Endometrial microvascular endothelial cells (primary cell): ENCODE data around the gene MTERF4. TPM values are rescaled to one million over a fixed set of nuclear protein-coding genes. Genes with fewer than 3 reads are reported as not detected.

Experiments used
- in situ Hi-C: cut with HindIII; loops from 2 replicates; pipeline ENCODE4 v1.10.0; 2017; ENCODE audit warnings: low sequenced_read_pairs, low pct_unique_long_range_greater_than_20kb; ENCODE audit errors: inconsistent ontology term
- total RNA-seq: library from RNA; depleted of rRNA; stranded (reverse); fragments of >200 nt; gene quantifications from one replicate; pipeline ENCODE4 v1.2.3, GENCODE V29; 2015; ENCODE audit errors: inconsistent ontology term

Gene MTERF4, protein sequence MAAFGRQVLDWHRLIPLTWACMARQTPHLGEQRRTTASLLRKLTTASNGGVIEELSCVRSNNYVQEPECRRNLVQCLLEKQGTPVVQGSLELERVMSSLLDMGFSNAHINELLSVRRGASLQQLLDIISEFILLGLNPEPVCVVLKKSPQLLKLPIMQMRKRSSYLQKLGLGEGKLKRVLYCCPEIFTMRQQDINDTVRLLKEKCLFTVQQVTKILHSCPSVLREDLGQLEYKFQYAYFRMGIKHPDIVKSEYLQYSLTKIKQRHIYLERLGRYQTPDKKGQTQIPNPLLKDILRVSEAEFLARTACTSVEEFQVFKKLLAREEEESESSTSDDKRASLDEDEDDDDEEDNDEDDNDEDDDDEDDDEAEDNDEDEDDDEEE
- total RNA-seq, result 37.3 TPM

DNA sequence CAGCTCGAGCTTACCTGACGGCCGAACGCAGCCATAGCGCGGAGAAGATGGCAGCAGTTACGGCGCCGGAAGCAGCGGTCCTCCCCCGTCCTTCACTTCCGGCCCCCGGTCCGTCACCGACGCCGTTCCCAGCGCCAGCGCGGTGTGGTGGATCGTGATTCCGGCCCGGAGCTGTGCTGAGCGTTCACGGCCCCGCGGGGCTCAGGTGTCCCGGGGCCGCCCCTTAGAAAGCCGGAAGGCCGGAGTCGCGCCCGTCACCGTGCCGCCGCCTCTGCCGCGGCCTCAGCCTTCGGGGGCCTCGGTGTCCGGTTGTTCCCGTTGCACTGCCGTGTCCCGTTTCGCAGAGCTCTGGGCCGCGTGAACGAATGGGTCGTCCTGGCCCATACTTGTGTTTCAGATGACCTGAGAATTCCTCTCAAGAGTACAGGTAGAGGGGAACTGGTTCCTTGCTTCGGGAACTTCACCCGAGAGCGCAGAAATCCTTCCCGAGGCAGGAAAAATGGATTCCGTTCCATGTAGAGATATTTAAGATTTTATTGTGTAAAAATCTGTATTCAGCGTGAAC lies at the start of gene MTERF4:
Gene MTERF4, minus strand, starts transcription at position 49 of the 565 bp plus-strand sequence. Its CDS starts 14 bp downstream, at position 35.
- in situ Hi-C loops, result no loop called here

DNA sequence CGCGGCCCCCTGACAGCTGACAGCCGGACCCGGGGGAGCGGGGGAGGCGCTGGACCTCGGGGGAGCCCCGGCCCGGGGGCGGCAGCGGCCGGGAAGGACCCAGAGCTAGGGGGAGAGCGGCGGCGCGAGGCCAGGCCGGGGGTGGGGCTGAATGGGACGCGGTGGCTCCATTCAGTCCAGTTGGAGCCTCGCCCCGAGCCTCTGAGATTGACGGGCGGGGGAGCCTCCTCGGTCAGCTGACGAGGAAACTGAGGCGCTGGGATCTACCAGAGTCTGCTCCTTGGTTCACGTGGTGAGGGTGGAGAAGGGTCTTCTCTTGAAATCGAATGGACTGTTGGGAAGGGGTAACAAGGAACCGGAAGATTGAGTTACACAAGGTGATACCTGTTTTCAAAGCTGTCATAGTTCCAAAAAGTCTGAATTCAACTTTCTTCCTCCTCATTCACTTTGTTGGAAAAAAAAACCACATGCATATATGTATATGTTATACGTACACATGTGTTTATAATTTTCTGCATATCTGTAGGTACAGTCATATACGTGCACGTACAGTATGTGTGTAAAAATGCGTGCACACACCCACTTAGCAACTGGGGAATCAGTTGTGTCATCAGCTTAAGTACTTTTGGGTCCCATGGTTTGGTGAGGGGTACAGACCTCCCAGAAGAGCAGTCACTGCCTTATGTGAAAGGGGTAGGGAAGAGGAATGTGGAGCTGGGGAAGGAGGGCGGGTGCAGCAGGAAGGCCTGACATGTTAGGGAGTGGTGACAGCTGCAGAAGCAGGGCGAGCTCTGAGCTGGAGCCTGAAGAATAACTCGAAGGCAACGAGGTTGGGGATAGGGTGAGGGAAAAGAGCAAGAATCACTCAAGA lies 48.8 kb upstream of the MTERF4 start:
- in situ Hi-C loops, result no loop called here

DNA sequence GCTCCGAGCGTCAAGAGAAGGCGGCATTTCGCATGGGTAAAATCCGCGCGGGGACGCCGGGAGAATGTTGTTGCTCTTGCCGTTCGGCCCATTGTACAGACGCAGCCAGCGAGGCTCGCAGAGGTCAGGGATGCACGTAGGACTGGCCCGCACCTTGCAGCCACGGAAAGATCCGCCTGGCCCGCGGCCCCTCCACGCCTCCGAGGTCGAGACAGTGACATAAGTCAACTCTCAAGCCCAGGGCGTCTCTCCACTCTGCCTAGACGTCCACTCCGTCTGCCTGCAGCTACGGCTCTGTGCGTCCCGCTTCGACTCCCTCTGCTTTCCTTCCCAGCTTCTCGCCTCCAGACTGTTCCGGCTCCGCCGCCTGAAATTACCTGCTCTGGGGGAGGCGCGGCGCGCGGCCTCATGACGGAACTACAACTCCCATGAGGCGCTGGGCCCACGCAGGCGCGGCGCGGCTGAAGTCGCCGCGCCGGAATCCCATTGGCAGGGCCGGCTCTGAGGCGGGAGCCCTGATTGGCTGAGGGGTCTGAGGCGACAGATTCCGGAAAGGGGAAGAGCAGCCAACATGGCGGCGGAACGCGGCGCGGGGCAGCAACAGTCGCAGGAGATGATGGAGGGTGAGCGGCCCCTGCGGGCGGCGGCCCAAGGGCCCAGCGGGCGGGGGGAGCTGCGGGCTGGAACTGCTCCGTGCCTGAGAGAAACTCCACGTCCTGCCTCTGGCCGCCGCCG lies 48.0 kb upstream of the MTERF4 start, which contains the start of gene PPP1R7:
Gene PPP1R7, plus strand, starts transcription at position 543 of the 735 bp plus-strand sequence. Its CDS starts 29 bp downstream, at position 572.
- in situ Hi-C loops, result no loop called here

DNA sequence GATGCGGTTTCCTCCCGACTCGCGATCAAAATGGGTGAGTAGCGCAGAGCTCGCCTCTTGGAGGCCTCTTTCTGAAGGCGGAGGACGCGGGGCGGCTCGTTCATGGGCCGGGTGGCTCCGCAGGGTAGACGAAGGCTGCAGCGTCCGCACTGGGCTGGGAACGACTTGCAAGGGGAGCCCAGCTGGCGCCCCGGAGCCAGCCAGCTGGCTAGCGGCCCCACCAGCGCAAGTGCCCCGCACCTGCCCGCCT lies 47.5 kb upstream of the MTERF4 start:
- in situ Hi-C loops, result no loop called here

DNA sequence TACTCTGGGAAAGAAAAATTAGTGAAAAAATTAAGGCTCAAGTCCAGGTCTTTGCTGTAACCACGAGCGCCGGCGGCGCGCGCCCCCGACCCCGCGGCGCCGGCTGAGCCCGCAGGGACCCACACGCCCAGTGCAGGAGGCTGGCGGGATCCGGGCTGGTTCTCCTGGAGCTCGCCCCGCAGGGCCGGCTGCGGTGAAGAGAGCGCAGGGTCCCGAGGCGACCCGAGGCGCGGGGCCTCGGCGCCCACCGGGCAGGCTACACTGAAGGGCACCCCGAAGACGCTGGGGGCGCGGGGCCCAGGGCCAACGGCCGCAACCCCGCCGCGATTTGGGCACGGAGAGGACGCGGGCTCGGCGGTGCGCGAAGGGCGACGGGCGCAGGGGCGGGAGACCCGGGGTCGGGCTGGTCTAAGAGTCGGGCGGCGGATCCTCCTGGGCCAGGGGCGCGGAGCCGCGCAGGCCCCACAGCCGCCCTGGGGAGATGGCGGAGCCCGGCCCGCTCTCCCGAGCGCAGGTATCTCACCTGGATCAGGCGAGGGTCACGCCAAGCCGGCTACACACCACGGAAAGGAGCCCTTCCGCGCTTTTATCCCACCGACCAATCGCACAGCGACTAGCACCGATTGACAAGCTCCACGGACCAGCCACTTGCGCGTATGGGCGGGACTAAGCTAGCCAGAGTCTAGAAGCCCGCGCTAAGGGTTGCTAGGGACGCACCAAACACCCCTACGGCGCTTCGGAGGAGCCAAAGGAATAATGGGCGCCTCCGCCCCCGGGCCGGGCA lies 47.0 kb upstream of the MTERF4 start, which contains the start of gene PASK:
Gene PASK, minus strand, starts transcription at position 582 of the 784 bp plus-strand sequence. CDS start 6,440 bp downstream, outside the sequence.
- in situ Hi-C loops, result no loop called here

DNA sequence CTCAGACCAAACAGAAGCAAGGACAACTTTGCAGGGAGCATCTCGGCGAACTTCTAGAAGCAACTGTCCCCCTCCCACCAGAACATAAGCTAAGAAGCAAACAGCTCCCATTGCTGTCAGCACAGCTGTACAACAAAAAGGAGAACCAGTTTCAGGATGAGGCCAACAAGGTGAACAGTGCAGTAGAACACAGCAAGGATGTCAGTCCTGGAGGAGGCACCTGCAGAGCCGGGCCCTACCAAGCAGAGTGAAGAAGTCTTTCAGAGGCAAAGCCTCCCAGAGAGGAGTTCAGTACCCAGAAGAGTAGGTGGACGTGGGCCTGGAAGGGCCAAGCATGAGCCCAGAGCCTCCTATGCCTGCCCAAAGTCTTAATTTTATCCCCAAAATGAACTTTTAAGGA lies 46.2 kb upstream of the MTERF4 start:
- in situ Hi-C loops, result no loop called here

DNA sequence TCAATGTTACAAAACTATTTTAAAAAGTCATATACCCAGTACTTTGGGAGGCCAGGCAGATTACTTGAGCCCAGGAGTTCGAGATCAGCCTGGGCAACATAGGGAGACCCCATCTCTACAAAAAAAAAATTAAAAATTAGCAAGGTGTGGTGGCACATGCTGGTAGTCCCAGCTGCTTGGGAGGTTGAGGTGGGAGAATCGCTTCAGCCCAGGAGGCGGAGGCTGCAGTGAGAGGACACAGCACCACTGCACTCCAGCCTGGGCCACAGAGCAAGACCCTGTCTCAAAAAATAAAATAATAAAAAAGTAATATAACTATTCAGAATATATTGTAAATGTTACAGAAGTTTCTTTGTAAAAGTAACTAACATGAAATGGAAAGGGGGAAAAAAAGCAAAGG lies 45.2 kb upstream of the MTERF4 start:
- in situ Hi-C loops, result no loop called here

DNA sequence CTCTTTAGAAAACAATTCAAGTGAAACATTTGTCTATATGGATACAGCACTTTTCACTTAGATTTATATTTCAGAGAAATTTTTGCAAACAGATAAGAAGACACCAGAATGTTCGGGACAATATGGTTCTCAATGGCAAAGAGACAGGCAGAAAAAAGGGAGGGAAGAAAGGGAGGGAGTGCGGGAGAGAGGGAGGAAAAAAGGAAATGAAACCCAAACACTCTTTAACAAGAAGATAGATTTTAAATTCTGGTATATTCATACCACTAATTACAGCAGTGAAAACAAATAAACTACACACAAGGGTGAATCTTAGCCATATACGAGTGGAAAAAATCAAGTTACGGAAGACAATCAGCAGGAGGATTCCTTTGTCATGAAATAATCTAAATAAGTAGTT lies 44.2 kb upstream of the MTERF4 start:
- in situ Hi-C loops, result no loop called here

DNA sequence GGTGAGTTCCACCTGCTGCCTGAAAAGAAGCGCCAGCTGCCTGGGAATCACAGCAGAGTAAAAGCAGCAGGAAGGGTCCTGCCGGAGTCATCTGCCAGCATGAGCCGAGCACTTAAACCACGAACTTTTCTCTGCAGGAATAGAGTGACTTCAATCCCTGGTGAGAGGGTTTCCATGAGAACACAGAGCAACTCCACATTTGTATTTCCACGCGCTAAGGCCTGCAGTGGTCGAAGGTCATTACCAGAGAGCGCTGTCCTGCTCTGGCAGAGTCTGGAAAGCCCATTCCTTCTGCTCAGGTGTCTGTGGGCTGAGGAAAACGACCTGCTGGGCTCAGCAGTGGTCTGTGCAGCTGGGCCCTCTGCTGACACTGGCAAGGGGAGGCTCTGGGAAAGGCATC lies 40.5 kb upstream of the MTERF4 start:
- in situ Hi-C loops, result no loop called here

DNA sequence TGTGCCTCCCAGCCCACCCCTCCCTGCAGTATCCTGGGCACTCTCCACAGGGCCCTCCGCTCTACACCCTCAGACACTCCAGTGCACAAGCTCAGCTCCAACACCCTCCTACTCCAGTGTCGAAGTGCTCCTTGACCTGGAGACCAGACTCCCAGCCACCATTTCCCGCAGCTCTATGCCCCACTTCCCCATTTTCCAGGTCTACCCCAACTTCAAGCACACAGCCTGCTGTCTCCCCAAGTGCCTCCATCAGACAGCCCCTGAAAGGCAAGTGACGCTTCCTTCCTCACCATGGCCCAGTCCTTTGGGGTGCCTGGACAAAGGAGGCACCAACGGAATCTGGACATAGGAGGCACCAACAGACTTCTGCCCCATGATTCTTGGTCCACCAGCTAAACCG lies 40.0 kb upstream of the MTERF4 start:
- in situ Hi-C loops, result no loop called here

DNA sequence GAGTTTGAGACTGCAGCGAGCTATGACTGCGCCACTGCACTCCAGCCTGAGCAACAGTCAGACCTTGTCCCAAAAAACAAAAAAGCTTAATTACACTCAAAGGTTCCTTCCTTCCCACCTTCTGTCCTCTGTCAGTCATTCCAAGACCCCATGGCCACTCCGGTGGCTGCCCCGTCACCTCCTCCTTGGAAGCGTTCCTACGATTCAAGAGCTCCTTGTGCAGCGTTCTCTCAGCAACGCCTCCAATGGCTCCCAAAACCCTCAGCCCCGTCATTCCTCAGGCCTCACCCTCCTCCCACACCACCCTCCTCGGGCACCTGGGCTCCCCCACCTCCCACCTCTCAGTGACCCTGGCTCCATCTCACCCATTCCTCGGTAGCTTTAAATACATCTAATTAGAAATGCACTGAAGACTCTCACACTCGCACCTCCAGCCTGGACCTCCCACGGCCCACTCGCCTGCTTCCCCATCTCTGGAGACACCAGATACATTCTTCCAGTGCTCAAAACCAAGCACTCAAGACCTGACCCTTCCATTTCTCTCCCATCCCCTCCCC lies 39.2 kb upstream of the MTERF4 start:
- in situ Hi-C loops, result no loop called here

DNA sequence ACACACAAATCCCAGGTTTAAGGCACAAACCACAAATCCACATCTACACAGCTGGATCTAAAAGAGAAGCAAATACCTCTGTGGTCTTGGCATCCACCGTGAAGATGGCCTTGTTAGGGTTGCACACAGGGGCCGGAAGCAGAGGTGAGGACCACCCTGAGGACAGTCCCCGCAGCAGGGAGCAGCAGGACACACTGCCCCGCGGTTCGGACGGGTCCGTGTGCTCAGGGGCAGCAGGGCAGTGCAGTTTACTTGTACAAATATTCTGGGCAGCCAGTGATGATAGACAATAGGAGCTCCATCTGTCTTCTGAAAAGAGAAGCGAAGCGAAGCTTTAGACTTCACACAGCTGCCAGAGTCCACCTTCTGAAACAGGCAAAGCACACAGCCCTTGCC lies 38.4 kb upstream of the MTERF4 start:
- in situ Hi-C loops, result no loop called here

DNA sequence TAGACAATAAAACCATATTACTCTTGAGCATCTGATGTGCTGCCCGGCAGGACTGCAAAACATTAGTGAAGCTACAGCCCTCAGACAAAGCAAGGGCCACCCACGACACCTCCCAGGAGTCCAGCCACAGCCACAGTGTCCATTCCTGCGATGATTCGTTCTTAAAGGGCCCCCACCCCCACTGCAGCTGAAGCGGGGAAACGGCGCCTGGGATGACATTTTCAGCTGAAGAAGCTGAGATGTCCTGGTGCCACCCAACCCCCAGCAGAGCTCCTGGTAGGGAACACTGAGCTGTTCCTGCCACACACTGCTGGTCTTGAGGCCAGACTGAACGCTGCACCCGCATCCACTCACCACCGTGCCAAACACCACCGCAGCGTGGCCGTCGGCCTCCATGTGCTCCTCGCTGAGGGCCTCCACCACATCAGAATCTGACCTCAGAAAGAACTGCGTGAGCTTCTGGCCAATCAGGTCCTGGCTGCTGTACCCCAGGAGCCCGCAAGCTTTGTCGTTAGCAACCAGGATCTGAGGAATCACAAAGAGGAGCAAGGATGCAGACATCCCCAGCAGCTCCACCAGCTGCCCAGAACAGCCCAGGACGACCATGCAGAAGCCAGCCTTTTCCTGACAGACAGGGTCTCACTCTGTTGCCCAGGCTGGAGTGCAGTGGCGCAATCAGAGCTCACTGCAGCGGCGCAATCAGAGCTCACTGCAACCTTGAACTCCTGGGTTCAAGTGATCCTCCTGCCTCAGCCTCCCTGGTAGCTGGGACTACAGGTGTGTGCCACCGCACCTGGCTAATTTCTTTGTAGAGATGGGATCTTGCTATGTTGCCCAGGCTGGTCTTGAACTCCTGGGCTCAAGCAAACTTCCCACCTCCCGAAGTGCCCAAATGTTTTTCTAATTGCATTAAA lies 37.7 kb upstream of the MTERF4 start:
- in situ Hi-C loops, result no loop called here

DNA sequence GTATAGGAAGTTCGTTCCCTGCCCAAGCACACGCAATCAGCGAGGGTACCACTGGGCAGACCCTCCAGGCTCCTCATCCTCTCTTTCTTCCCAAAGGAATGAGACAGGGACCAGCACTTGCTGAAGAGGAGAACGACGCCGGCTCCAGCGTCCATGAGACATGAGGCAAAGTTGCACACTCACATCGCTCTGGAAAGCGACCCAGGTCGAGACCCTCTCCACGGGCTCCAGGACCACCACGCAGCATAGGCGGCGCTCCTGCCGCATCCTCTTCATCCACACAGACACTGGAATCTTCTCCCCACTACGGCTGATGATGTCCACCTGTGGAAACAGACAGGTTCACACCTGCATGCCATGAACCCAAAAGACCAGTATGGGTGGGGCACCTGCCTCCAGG lies 36.4 kb upstream of the MTERF4 start:
- in situ Hi-C loops, result no loop called here

DNA sequence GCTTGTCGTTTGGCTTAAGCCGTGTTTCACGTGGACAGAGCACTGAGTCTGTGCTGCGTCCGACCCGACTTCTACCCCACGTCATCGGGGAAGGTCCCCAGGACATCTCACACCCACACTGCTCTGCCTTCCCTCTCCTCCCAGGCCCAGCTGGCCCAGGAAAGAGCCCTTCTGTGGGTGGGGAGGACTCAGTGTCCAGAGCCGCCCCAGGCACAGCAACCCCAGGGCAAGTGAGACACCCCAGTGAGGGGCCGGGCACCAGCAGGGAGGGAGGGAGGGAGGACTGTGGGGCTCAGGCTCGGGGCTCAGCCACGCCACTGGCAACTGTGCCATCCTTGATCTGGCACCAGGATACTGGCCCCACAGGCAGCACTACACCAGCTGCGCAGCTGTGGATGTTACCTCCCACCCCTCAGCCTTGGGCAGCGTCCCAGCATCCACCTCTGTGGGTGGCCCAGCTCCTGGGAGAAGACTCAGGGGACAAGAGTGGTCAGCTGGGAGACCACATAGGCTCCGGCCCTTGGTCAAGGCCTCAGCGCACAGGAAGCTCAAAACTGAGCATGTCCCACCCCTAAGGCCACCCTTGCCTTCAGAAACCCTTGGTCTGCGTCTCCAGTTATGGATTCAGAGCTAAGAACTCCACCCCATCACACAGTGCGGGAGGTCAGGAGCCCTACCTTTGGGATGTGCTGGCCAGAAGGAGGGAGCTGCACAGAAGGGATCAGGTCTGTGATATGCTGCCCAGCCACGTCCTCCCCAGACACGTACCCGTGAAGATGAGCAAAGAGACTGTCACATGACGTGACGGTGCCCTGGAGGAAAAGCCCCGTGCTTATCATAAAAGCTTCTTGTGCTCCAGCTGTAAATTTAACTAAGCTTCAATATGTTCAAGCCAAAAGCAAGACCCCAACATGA lies 35.4 kb upstream of the MTERF4 start:
- in situ Hi-C loops, result no loop called here

DNA sequence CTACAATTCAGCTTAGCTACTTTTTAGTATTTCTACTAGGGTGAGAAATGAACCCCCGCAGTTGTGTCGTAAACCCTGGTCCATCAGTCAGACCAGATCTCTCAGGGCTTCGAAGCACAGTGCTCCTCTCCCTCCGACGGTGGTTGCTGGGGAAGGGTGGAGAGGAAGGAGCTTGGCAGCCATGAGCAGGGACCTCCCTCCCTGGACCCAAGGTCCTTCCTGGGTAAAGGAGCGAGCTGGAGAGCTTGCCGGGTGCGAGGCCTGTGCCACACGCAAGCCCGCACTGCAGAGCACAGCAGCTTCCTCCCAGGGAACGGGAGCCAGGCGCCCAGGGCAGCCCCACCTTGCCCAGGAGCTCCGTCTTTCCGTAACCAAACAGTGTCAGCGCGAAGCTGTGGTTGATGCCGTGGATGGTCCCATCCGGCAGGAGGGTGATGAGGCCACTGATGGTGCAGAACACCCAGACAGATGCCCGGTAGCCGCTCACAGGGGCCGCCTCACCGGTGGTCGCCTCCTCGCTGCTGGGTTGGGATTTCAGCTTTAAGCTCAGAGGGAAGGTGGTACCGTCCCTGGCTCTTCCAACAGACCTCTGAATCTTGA lies 34.7 kb upstream of the MTERF4 start:
- in situ Hi-C loops, result no loop called here
